Fibroblast of mammary gland (primary cell): ENCODE measurements around the gene RAB3IL1.

Experiments
- DNase-seq: peaks from one replicate; pipeline ENCODE4 v3.0.0-alpha.2; 2010; ENCODE audit warnings: low read depth
- H3K4me3 ChIP-seq: 2 replicates; pipeline ENCODE4 v1.5.1; 2011; ENCODE audit warnings: low read depth, mild to moderate bottlenecking, low read length, moderate library complexity; ENCODE audit not compliant: control insufficient read depth
- TF ChIP-seq, protein P1 (sequence below): conservative IDR thresholded peaks from 2 replicates; pipeline ENCODE4 v1.5.1; 2011; ENCODE audit warnings: low read depth, low read length, inconsistent platforms; ENCODE audit not compliant: control insufficient read depth, insufficient read depth

Gene RAB3IL1

DNA sequence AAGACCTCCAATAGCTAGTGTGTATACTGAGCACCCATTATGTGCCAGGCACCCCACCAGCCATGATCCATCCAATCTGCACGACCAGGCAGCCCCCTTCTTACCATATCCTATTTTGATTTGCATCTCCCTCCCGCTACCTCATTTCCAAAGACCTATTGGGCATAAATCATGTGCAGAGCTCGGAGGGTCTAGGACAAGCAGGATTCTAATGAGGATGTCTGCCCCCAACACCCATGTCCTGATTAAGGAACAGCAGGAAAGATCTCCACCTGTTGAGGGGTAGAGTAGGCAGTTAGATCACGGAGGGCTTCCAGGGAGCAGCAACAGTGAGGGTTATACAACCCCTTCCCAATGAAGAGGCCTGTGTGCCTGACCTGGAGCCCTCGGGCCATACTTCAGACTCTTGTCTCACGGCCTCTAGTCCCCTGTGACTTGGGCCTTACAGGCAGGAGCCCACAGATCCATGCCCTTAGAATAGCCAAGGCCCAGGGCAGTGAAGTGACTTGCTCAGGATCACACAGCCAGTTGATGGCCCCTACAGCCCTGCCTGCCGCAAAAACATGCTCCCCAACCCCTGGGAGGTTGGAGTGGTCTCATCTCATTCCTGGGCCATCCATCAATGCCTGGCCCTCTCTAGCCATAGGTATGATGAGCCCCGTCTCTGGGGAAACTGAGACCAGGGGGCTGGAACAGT, 3.5 kb downstream of the RAB3IL1 start:
- no peak for DNase-seq
- H3K4me3 ChIP-seq, result no peak overlapping the region
- TF ChIP-seq, protein P1, sequence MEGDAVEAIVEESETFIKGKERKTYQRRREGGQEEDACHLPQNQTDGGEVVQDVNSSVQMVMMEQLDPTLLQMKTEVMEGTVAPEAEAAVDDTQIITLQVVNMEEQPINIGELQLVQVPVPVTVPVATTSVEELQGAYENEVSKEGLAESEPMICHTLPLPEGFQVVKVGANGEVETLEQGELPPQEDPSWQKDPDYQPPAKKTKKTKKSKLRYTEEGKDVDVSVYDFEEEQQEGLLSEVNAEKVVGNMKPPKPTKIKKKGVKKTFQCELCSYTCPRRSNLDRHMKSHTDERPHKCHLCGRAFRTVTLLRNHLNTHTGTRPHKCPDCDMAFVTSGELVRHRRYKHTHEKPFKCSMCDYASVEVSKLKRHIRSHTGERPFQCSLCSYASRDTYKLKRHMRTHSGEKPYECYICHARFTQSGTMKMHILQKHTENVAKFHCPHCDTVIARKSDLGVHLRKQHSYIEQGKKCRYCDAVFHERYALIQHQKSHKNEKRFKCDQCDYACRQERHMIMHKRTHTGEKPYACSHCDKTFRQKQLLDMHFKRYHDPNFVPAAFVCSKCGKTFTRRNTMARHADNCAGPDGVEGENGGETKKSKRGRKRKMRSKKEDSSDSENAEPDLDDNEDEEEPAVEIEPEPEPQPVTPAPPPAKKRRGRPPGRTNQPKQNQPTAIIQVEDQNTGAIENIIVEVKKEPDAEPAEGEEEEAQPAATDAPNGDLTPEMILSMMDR, result no peak

- TF ChIP-seq, protein P1, result no peak
- H3K4me3 ChIP-seq, result no peak overlapping the region
- no peak for DNase-seq
Measured at GRCh38 chr11:61912991-61913698, 4.2 kb downstream of the RAB3IL1 start.

DNA sequence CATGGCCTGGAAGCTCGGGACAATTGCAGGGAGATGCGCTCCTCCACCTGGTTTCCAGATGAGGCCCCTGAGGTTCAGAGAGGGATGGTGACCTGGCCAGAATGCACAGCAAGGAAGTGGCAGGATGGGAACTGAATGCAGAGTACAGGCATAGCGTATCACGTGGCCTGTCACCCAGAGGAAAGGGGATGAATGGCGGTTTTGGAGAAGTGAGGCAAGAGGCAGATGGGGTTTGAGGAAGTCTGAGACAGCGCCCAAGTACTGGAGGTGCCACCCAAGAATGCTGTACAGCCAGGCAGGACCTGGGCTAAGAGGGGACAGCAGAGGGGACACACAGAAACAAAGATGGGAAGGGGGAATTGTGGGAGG, 4.9 kb downstream of the RAB3IL1 start:
- TF ChIP-seq, protein P1, result no peak
- no peak overlapping the region for H3K4me3 ChIP-seq
- DNase-seq, result no peak

- DNase-seq, result no peak
- TF ChIP-seq, protein P1, result no peak
- no peak overlapping the region for H3K4me3 ChIP-seq
Measured at GRCh38 chr11:61911701-61912529, 5.5 kb downstream of the RAB3IL1 start.

DNA sequence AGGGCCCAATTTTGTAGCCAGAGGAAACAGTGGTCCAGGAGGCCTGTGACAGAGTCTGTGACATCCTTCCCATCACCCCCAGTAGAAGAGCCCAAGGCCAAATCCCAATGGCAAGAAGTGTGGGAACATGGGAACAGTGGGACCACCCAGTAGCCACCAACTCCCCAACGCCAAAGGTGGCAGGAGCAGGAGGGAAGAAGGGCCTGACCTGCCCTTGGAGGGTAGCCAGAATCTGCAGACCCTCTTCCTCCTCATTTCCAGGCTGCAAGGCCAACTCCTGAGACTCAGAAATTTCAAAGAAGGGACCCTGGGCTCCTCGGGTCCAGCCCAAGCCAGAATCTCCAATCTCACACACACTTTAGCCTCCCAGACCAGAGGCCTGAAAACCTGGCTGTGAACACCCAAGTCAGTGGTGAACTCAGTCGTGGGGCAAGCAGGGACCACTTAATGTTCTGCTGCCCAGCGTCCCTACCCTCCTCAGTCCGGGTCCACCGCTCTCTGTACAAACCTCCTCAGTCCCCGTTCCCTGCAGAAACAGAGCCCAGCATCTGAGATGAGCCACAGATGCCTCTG, 6.2 kb downstream of the RAB3IL1 start:
- no peak for DNase-seq
- H3K4me3 ChIP-seq, result no peak overlapping the region
- TF ChIP-seq, protein P1, result no peak
